ENCODE measurements around the gene LRP1B.

LRP1B gene

DNA sequence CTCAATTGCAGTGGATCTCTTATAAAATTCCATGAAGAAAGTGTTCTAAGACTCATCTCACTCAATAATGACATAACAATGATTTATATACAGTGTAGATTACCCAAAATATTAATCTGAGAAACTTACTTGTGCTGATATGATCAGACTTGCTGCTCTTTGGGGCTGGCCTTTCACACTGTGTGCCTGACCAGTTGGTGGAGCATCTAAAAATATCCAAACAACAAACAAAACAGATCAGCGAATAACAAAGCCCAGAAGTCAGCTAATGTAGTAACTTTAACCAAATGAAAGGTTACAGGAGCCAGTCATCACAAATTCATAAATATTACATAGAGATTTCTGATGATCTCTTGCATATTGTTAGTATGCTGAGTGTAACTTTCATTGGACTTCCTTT, 1883.9 kb downstream of the LRP1B start:
- no peaks in the 10 kb centered on the region for H3K4me1 ChIP-seq (ENCODE audit: insufficient read depth, insufficient read length)
- no peaks in the 10 kb centered on the region for H3K27me3 ChIP-seq (ENCODE audit: insufficient read depth, insufficient read length)
- H3K9me3 ChIP-seq (ENCODE audit: insufficient read depth, low read length) = no peaks in the 10 kb centered on the region
- no peaks in the 10 kb centered on the region for H3K36me3 ChIP-seq (ENCODE audit: insufficient read depth, insufficient read length, low read length)
- TF ChIP-seq ZNF274 (IDR thresholded peaks at IDR 0.05; ENCODE audit: low read depth, low read length) (no peak), SUZ12 (IDR thresholded peaks at IDR 0.05; ENCODE audit: extremely low read depth, insufficient read depth, insufficient read length) (no peak), YY1 (IDR thresholded peaks at IDR 0.05; ENCODE audit: insufficient read depth, insufficient read length) (no peak)
- no peak overlapping the region for H3K4me3 ChIP-seq (ENCODE audit: insufficient read length, low read depth)
- no peak for DNase-seq (ENCODE audit: low read depth, low spot score)
- no peak overlapping the region for H3K9ac ChIP-seq (ENCODE audit: insufficient read length, low read depth)

DNA sequence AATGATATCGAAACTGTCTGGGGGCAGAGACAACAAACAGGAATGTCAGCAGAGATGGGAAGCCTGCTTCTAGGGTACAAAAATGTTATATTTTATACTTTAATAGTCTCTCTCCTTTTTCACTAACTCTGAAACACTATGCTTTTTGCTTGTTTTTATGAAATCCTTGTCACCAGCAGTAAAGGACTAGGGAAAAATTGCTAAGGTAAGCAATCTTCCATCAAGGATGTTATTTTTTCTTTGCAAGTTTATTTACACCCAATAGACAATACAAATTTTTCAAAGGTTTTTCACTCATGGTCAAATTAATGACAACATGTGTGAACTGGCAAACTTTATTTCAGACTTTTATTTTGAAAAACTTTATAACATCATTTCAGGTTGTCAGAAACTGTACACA, 1884.8 kb downstream of the LRP1B start:
- DNase-seq (ENCODE audit: low read depth, low spot score) = no peak
- H3K4me3 ChIP-seq (ENCODE audit: insufficient read length, low read depth) = no peak overlapping the region
- no peak for TF ChIP-seq YY1 (IDR thresholded peaks at IDR 0.05; ENCODE audit: insufficient read depth, insufficient read length)
- no peak for TF ChIP-seq SUZ12 (IDR thresholded peaks at IDR 0.05; ENCODE audit: extremely low read depth, insufficient read depth, insufficient read length)
- no peak for TF ChIP-seq ZNF274 (IDR thresholded peaks at IDR 0.05; ENCODE audit: low read depth, low read length)
- H3K9me3 ChIP-seq (ENCODE audit: insufficient read depth, low read length) = no peaks in the 10 kb centered on the region
- H3K36me3 ChIP-seq (ENCODE audit: insufficient read depth, insufficient read length, low read length) = no peaks in the 10 kb centered on the region
- H3K4me1 ChIP-seq (ENCODE audit: insufficient read depth, insufficient read length) = no peaks in the 10 kb centered on the region
- H3K27me3 ChIP-seq (ENCODE audit: insufficient read depth, insufficient read length) = no peaks in the 10 kb centered on the region
- H3K9ac ChIP-seq (ENCODE audit: insufficient read length, low read depth) = no peak overlapping the region

DNA sequence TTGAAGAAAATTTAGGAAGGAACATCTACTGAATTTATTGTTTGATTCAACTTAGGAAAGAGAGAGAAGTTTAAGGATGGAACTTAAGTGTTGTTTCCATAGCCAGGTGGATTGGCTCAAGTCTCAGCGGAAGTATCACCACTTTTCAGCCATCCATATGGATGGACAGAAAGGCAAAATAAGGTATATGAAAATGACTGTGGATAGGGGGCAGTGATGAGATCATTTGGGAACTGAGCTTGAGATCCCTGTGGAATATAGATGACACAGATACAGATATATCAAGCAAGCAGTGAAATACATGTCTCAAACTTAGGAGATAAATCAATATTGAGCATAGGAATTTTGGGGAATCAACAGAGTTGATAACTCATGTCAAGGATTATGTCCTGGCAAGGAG, 1887.9 kb downstream of the LRP1B start:
- Histone ChIP-seq H3K36me3 (ENCODE audit: insufficient read depth, insufficient read length, low read length) (no peaks in the 10 kb centered on the region), H3K9ac (ENCODE audit: insufficient read length, low read depth) (no peak overlapping the region), H3K4me3 (ENCODE audit: insufficient read length, low read depth) (no peak overlapping the region), H3K4me1 (ENCODE audit: insufficient read depth, insufficient read length) (no peaks in the 10 kb centered on the region), H3K9me3 (ENCODE audit: insufficient read depth, low read length) (no peaks in the 10 kb centered on the region), H3K27me3 (ENCODE audit: insufficient read depth, insufficient read length) (no peaks in the 10 kb centered on the region)
- TF ChIP-seq SUZ12 (IDR thresholded peaks at IDR 0.05; ENCODE audit: extremely low read depth, insufficient read depth, insufficient read length) (no peak), YY1 (IDR thresholded peaks at IDR 0.05; ENCODE audit: insufficient read depth, insufficient read length) (no peak), ZNF274 (IDR thresholded peaks at IDR 0.05; ENCODE audit: low read depth, low read length) (no peak)
- DNase-seq (ENCODE audit: low read depth, low spot score) = no peak

DNA sequence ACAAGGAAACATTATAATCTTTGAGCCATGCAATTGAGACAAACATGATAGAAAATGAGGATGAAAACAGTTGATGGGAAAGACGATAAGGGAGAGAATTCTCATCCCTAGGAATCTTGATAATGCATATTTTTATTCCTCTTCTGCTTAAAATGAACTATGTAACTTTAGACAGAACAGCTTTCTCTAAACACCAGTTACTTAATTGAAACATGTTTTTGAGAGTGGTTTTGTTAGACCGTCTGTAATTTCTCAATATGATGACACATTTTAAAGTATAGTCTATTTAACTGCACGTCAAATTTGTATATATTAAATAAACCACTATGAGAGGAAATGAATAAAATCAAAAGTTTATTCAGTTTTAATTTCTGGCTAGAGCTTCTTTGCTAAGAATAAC, 1896.7 kb downstream of the LRP1B start:
- no peaks in the 10 kb centered on the region for H3K9me3 ChIP-seq (ENCODE audit: insufficient read depth, low read length)
- no peak for TF ChIP-seq ZNF274 (IDR thresholded peaks at IDR 0.05; ENCODE audit: low read depth, low read length)
- no peak for TF ChIP-seq YY1 (IDR thresholded peaks at IDR 0.05; ENCODE audit: insufficient read depth, insufficient read length)
- TF ChIP-seq SUZ12 (IDR thresholded peaks at IDR 0.05; ENCODE audit: extremely low read depth, insufficient read depth, insufficient read length) = no peak
- no peak overlapping the region for H3K4me3 ChIP-seq (ENCODE audit: insufficient read length, low read depth)
- no peak overlapping the region for H3K9ac ChIP-seq (ENCODE audit: insufficient read length, low read depth)
- no peaks in the 10 kb centered on the region for H3K4me1 ChIP-seq (ENCODE audit: insufficient read depth, insufficient read length)
- H3K36me3 ChIP-seq (ENCODE audit: insufficient read depth, insufficient read length, low read length) = no peaks in the 10 kb centered on the region
- H3K27me3 ChIP-seq (ENCODE audit: insufficient read depth, insufficient read length) = no peaks in the 10 kb centered on the region
- no peak for DNase-seq (ENCODE audit: low read depth, low spot score)

DNA sequence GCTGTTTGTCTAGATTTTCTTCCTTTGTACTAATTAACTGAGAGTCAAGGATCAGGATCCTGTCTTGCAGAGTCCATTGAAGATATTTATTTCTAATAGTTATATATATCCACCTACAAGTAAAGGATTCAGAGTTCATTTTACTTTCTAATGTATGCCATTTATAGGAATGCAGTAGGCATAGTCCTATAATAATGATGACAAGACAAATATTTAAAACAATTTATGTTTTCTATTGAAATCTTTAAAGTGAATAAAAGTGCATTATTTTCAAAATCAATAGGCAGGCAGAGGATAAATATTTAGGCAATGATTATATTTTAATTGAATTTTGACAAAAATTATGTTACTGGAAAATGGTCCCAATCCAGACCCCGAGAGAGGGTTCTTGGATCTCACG, 1919.9 kb downstream of the LRP1B start:
- no peak overlapping the region for H3K9ac ChIP-seq (ENCODE audit: insufficient read length, low read depth)
- TF ChIP-seq ZNF274 (IDR thresholded peaks at IDR 0.05; ENCODE audit: low read depth, low read length) (no peak), YY1 (IDR thresholded peaks at IDR 0.05; ENCODE audit: insufficient read depth, insufficient read length) (no peak), SUZ12 (IDR thresholded peaks at IDR 0.05; ENCODE audit: extremely low read depth, insufficient read depth, insufficient read length) (no peak)
- no peak overlapping the region for H3K4me3 ChIP-seq (ENCODE audit: insufficient read length, low read depth)
- no peaks in the 10 kb centered on the region for H3K9me3 ChIP-seq (ENCODE audit: insufficient read depth, low read length)
- DNase-seq (ENCODE audit: low read depth, low spot score) = no peak
- H3K36me3 ChIP-seq (ENCODE audit: insufficient read depth, insufficient read length, low read length) = no peaks in the 10 kb centered on the region
- no peaks in the 10 kb centered on the region for H3K27me3 ChIP-seq (ENCODE audit: insufficient read depth, insufficient read length)
- no peaks in the 10 kb centered on the region for H3K4me1 ChIP-seq (ENCODE audit: insufficient read depth, insufficient read length)

DNA sequence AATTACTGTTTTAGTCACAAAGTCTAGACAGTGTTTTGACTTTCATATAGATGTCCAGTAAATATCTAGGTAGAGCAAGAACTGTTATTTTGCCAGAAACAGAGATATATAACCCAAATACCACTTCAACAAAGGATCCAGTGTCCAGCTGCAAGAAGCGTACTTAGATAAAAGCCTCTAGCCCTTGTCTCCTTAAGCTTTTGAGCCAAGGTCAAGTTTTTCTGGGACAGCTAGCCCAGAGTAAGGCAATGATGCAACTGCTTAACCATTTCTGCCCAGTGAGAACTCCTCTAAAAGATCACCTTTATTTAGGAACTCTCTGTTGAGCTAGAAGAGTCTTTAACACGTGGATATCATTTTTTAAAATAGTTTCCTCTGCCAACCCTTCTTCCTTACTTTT, 1925.7 kb downstream of the LRP1B start:
- no peaks in the 10 kb centered on the region for H3K4me1 ChIP-seq (ENCODE audit: insufficient read depth, insufficient read length)
- H3K27me3 ChIP-seq (ENCODE audit: insufficient read depth, insufficient read length) = no peaks in the 10 kb centered on the region
- no peaks in the 10 kb centered on the region for H3K36me3 ChIP-seq (ENCODE audit: insufficient read depth, insufficient read length, low read length)
- no peaks in the 10 kb centered on the region for H3K9me3 ChIP-seq (ENCODE audit: insufficient read depth, low read length)
- DNase-seq (ENCODE audit: low read depth, low spot score) = no peak
- H3K9ac ChIP-seq (ENCODE audit: insufficient read length, low read depth) = no peak overlapping the region
- no peak overlapping the region for H3K4me3 ChIP-seq (ENCODE audit: insufficient read length, low read depth)
- TF ChIP-seq ZNF274 (IDR thresholded peaks at IDR 0.05; ENCODE audit: low read depth, low read length) (no peak), YY1 (IDR thresholded peaks at IDR 0.05; ENCODE audit: insufficient read depth, insufficient read length) (no peak), SUZ12 (IDR thresholded peaks at IDR 0.05; ENCODE audit: extremely low read depth, insufficient read depth, insufficient read length) (no peak)

DNA sequence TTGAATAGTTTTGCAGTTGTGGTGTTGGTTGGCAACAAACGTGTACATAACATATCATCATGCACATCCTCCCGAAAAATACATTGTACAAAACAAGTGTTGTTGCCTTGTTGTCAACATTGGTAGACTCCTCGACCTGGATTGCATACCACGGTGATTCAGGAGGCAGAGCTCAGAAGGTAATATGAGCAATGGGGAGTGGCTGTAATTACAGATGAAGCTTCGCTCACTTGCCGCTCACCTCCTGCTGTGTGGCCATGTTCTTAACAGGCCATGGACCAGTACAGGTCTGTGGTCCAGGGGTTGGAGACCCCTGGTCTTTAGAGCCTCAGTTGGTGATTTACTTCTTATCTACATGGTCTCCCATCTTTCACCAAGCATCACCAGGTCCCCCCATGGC, 1927.5 kb downstream of the LRP1B start:
- Histone ChIP-seq H3K4me1 (ENCODE audit: insufficient read depth, insufficient read length) (no peaks in the 10 kb centered on the region), H3K27me3 (ENCODE audit: insufficient read depth, insufficient read length) (no peaks in the 10 kb centered on the region), H3K4me3 (ENCODE audit: insufficient read length, low read depth) (no peak overlapping the region), H3K36me3 (ENCODE audit: insufficient read depth, insufficient read length, low read length) (no peaks in the 10 kb centered on the region), H3K9me3 (ENCODE audit: insufficient read depth, low read length) (no peaks in the 10 kb centered on the region), H3K9ac (ENCODE audit: insufficient read length, low read depth) (no peak overlapping the region)
- TF ChIP-seq SUZ12 (IDR thresholded peaks at IDR 0.05; ENCODE audit: extremely low read depth, insufficient read depth, insufficient read length) = no peak
- TF ChIP-seq ZNF274 (IDR thresholded peaks at IDR 0.05; ENCODE audit: low read depth, low read length) = no peak
- no peak for TF ChIP-seq YY1 (IDR thresholded peaks at IDR 0.05; ENCODE audit: insufficient read depth, insufficient read length)
- DNase-seq (ENCODE audit: low read depth, low spot score) = no peak

DNA sequence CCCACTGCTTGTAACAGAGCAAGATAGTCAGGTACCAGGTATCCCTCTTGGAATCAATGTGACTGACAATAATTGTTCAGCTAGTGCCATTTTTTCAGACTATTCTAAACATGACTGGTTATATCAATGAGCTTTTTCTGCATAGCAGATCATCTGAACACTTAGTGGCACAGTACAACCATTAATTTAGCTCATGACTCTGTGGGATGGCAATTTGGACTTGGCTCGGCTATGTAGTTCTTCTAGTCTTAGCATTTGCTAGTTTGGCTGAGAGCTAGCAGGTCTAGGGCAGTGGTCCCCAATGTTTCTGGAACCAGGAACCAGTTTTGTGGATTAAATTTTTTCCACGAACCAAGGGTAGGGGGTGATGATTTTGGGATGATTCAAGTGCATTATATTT, 1929.2 kb downstream of the LRP1B start:
- Histone ChIP-seq H3K36me3 (ENCODE audit: insufficient read depth, insufficient read length, low read length) (no peaks in the 10 kb centered on the region), H3K27me3 (ENCODE audit: insufficient read depth, insufficient read length) (no peaks in the 10 kb centered on the region), H3K4me1 (ENCODE audit: insufficient read depth, insufficient read length) (no peaks in the 10 kb centered on the region), H3K9ac (ENCODE audit: insufficient read length, low read depth) (no peak overlapping the region), H3K9me3 (ENCODE audit: insufficient read depth, low read length) (no peaks in the 10 kb centered on the region), H3K4me3 (ENCODE audit: insufficient read length, low read depth) (no peak overlapping the region)
- TF ChIP-seq SUZ12 (IDR thresholded peaks at IDR 0.05; ENCODE audit: extremely low read depth, insufficient read depth, insufficient read length) (no peak), ZNF274 (IDR thresholded peaks at IDR 0.05; ENCODE audit: low read depth, low read length) (no peak), YY1 (IDR thresholded peaks at IDR 0.05; ENCODE audit: insufficient read depth, insufficient read length) (no peak)
- DNase-seq (ENCODE audit: low read depth, low spot score) = no peak

Data from NT2/D1 (cell line).